Suprapubic skin (tissue), 3 donors: ENCODE results near the gene TSN.
"Not testable (repeated sequence)": the region's sequence is repeated elsewhere in the genome, so short reads cannot be mapped to it uniquely, and the experiment has no call there.

Experiments used
- CTCF ChIP-seq, 2 donors: fragments of 200-600 bp in 1 of 2; fragments of 450-650 bp in 1 of 2; sonication (generic) in 1 of 2; IDR thresholded peaks; one replicate each; pipeline ENCODE4 v1.5.1; 2016 to 2019; ENCODE audit warnings: antibody characterized with exemption in 2 of 2, mild to moderate bottlenecking in 1 of 2, moderate library complexity in 1 of 2
- POLR2A ChIP-seq, 2 donors: fragments of 450-650 bp; IDR thresholded peaks; one replicate each; pipeline ENCODE4 v1.6.1; 2017; ENCODE audit warnings: antibody characterized with exemption in 2 of 2, mild to moderate bottlenecking in 2 of 2, moderate library complexity in 2 of 2

- not testable (repeated sequence) for TF ChIP-seq POLR2A, CTCF (IDR thresholded peaks at IDR 0.05)
These were observed 52.3 kb downstream of the TSN start for GRCh38 chr2:121807771-121808170.
